MM.1S (cell line): ENCODE data around the gene STK38L.

ENCODE experiments used
- DNase-seq: peaks from one replicate; pipeline ENCODE4 v3.0.0-alpha.2; 2015
- H2AFZ ChIP-seq: fragments of 300-600 bp; sonication (generic); 2 replicates; pipeline ENCODE4 v1.6.0; 2016; ENCODE audit warnings: antibody characterized with exemption, low read length
- H3F3A ChIP-seq: fragments of 300-600 bp; sonication (generic); 2 replicates; pipeline ENCODE4 v1.6.1; 2016; ENCODE audit warnings: mild to moderate bottlenecking, antibody characterized with exemption, low read length, moderate library complexity, mixed read lengths; ENCODE audit not compliant: insufficient read depth
- H3K27ac ChIP-seq: fragments of 300-600 bp; sonication (generic); 2 replicates; pipeline ENCODE4 v1.5.1; 2016; ENCODE audit warnings: mild to moderate bottlenecking, low read length
- H3K27me3 ChIP-seq: fragments of 300-600 bp; sonication (generic); replicated peaks from 2 replicates; pipeline ENCODE4 v1.6.0; 2016; ENCODE audit warnings: low read length; ENCODE audit not compliant: insufficient read depth
- H3K36me3 ChIP-seq: fragments of 300-600 bp; sonication (generic); replicated peaks from 2 replicates; pipeline ENCODE4 v1.6.1; 2016; ENCODE audit warnings: mild to moderate bottlenecking, low read length, mixed read lengths; ENCODE audit not compliant: insufficient read depth
- H3K4me1 ChIP-seq: fragments of 300-600 bp; sonication (generic); 2 replicates; pipeline ENCODE4 v1.6.1; 2016; ENCODE audit warnings: low read length, mixed read lengths
- H3K4me2 ChIP-seq: fragments of 300-600 bp; sonication (generic); 2 replicates; pipeline ENCODE4 v1.6.0; 2016; ENCODE audit warnings: low read depth, low read length
- H3K4me3 ChIP-seq: fragments of 300-600 bp; sonication (generic); 2 replicates; pipeline ENCODE4 v1.5.1; 2016; ENCODE audit warnings: low read length, mixed read lengths
- H3K79me2 ChIP-seq: fragments of 300-600 bp; sonication (generic); 2 replicates; pipeline ENCODE4 v1.6.1; 2016; ENCODE audit warnings: mixed run types, low read length, mixed read lengths
- H3K9ac ChIP-seq: fragments of 300-600 bp; sonication (generic); 2 replicates; pipeline ENCODE4 v1.6.1; 2016; ENCODE audit warnings: low read length, mixed read lengths
- H3K9me2 ChIP-seq: fragments of 300-600 bp; sonication (generic); replicated peaks from 2 replicates; pipeline ENCODE4 v1.6.1; 2016; ENCODE audit warnings: mild to moderate bottlenecking, low read length, mixed read lengths; ENCODE audit not compliant: insufficient read depth
- H3K9me3 ChIP-seq: fragments of 300-600 bp; sonication (generic); replicated peaks from 2 replicates; pipeline ENCODE4 v1.6.1; 2016; ENCODE audit warnings: mild to moderate bottlenecking, low read length, mixed read lengths; ENCODE audit not compliant: insufficient read depth
- H4K20me1 ChIP-seq: fragments of 300-600 bp; sonication (generic); 2 replicates; pipeline ENCODE4 v1.6.1; 2016; ENCODE audit warnings: mild to moderate bottlenecking, low read length, moderate library complexity, mixed read lengths; ENCODE audit not compliant: insufficient read depth
- CTCF ChIP-seq: fragments of 300-600 bp; sonication (generic); IDR thresholded peaks from 2 replicates; pipeline ENCODE4 v1.5.1; 2016; ENCODE audit warnings: antibody characterized with exemption, low read length, mixed read lengths
- EZH2 ChIP-seq: fragments of 300-600 bp; sonication (generic); optimal IDR thresholded peaks from 2 replicates; pipeline ENCODE3; 2017; ENCODE audit warnings: low read depth, mild to moderate bottlenecking, antibody characterized with exemption, low read length, mixed read lengths
- EZH2phosphoT487 ChIP-seq: fragments of 300-600 bp; sonication (generic); IDR thresholded peaks from 2 replicates; pipeline ENCODE4 v1.6.1; 2018; ENCODE audit warnings: antibody characterized with exemption, low read length

The STK38L gene

GRCh38 chr12:27292718-27293117 is 48.6 kb downstream of the STK38L start:
- no peak overlapping the region for H2AFZ ChIP-seq
- H3F3A ChIP-seq, result no peaks in the 10 kb centered on the region
- H3K4me1 ChIP-seq, result peaks cover 25% of the 10 kb centered on the region; the same call in 1 of the 2 replicates
- H3K36me3 ChIP-seq, result no peaks in the 10 kb centered on the region; the same call in 1 of the 2 replicates
- no peaks in the 10 kb centered on the region for H3K9me3 ChIP-seq
- DNase-seq, result no peak
- TF ChIP-seq EZH2phosphoT487 (no peak), CTCF (no peak), EZH2 (no peak)
- H3K79me2 ChIP-seq, result peaks cover 97% of the 10 kb centered on the region
- H3K27me3 ChIP-seq, result no peaks in the 10 kb centered on the region
- H3K9me2 ChIP-seq, result no peaks in the 10 kb centered on the region
- no peaks in the 10 kb centered on the region for H4K20me1 ChIP-seq
- H3K4me3 ChIP-seq, result no peak overlapping the region
- H3K9ac ChIP-seq, result no peak overlapping the region
- H3K4me2 ChIP-seq, result no peak overlapping the region
- no peak overlapping the region for H3K27ac ChIP-seq

- no peak overlapping the region for H2AFZ ChIP-seq
- no peak overlapping the region for H3K27ac ChIP-seq
- DNase-seq, result no peak
- H4K20me1 ChIP-seq, result no peaks in the 10 kb centered on the region
- H3K9me2 ChIP-seq, result no peaks in the 10 kb centered on the region
- H3K36me3 ChIP-seq, result peaks cover 3% of the 10 kb centered on the region; the same call in 1 of the 2 replicates
- no peaks in the 10 kb centered on the region for H3K27me3 ChIP-seq
- no peak overlapping the region for H3K4me2 ChIP-seq
- no peak overlapping the region for H3K9ac ChIP-seq
- no peak overlapping the region for H3K4me3 ChIP-seq
- H3F3A ChIP-seq, result no peaks in the 10 kb centered on the region
- peaks cover 97% of the 10 kb centered on the region for H3K79me2 ChIP-seq
- peaks cover 25% of the 10 kb centered on the region; the same call in 1 of the 2 replicates for H3K4me1 ChIP-seq
- TF ChIP-seq EZH2phosphoT487 (no peak), EZH2 (no peak), CTCF (no peak)
- H3K9me3 ChIP-seq, result no peaks in the 10 kb centered on the region
These were observed 49.4 kb downstream of the STK38L start for GRCh38 chr12:27293463-27293862.

GRCh38 chr12:27296674-27297073 is 52.6 kb downstream of the STK38L start:
- TF ChIP-seq EZH2 (no peak), EZH2phosphoT487 (no peak), CTCF (no peak)
- no peak for DNase-seq
- Histone ChIP-seq H3K36me3 (peaks cover 16% of the 10 kb centered on the region), H3F3A (peaks cover 9% of the 10 kb centered on the region; the same call in 1 of the 2 replicates), H3K79me2 (peaks cover 95% of the 10 kb centered on the region), H3K9me2 (no peaks in the 10 kb centered on the region), H3K4me3 (no peak overlapping the region), H4K20me1 (no peaks in the 10 kb centered on the region), H3K27me3 (no peaks in the 10 kb centered on the region), H3K4me1 (0 out of 2 replicates have a peak, but pooled peaks cover 11% of the 10 kb centered on the region), H3K27ac (no peak overlapping the region), H3K9ac (no peak overlapping the region), H3K9me3 (no peaks in the 10 kb centered on the region), H2AFZ (no peak overlapping the region), H3K4me2 (no peak overlapping the region)
